ENCODE results near the gene ZNF484. TPM values are rescaled to one million over a fixed set of nuclear protein-coding genes. Genes with fewer than 3 reads are reported as not detected.
"Not testable (repeated sequence)": the region's sequence is repeated elsewhere in the genome, so short reads cannot be mapped to it uniquely, and the experiment has no call there.

The ZNF484 gene
- total RNA-seq, 6 experiments from 2014 or later, result 5.1 to 7.0 (median 5.6) TPM

DNA sequence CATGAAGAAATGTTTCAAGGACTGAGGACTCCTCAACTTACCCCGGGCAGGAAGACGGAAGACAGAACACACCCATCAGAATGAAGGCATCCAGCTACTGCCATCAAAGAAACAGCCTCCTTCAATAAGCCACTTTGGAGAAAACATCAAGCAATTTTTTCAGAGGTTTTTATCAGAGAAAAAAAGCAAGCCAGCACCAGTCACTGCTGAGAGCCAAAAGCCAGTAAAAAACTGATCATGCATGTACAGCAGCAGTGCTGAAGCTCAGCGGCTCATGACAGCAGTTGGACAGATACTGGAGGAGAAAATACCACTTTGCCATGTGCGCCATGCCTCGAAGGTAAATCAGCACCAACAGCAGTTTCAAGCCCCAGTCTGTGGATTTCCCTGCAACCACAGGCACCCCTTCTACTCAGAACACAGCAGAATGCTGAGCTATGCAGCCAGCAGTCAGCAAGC, 10.1 kb upstream of the ZNF484 start:
- DNase-seq, result no peak
- no peaks in the 10 kb centered on the region for H3K4me1 Mint-ChIP-seq (ENCODE audit: low read depth)
- H3K36me3 Mint-ChIP-seq (ENCODE audit: low read depth), result no peaks in the 10 kb centered on the region
- peaks cover 52% of the 10 kb centered on the region for H3K27me3 Mint-ChIP-seq (ENCODE audit: insufficient read depth)
- TF ChIP-seq, protein P1, sequence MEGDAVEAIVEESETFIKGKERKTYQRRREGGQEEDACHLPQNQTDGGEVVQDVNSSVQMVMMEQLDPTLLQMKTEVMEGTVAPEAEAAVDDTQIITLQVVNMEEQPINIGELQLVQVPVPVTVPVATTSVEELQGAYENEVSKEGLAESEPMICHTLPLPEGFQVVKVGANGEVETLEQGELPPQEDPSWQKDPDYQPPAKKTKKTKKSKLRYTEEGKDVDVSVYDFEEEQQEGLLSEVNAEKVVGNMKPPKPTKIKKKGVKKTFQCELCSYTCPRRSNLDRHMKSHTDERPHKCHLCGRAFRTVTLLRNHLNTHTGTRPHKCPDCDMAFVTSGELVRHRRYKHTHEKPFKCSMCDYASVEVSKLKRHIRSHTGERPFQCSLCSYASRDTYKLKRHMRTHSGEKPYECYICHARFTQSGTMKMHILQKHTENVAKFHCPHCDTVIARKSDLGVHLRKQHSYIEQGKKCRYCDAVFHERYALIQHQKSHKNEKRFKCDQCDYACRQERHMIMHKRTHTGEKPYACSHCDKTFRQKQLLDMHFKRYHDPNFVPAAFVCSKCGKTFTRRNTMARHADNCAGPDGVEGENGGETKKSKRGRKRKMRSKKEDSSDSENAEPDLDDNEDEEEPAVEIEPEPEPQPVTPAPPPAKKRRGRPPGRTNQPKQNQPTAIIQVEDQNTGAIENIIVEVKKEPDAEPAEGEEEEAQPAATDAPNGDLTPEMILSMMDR (IDR thresholded peaks at IDR 0.05), result no peak
- H3K27ac Mint-ChIP-seq, result no peak overlapping the region
- H3K9me3 Mint-ChIP-seq, result no peaks in the 10 kb centered on the region
- H3K4me3 Mint-ChIP-seq, result no peak overlapping the region

DNA sequence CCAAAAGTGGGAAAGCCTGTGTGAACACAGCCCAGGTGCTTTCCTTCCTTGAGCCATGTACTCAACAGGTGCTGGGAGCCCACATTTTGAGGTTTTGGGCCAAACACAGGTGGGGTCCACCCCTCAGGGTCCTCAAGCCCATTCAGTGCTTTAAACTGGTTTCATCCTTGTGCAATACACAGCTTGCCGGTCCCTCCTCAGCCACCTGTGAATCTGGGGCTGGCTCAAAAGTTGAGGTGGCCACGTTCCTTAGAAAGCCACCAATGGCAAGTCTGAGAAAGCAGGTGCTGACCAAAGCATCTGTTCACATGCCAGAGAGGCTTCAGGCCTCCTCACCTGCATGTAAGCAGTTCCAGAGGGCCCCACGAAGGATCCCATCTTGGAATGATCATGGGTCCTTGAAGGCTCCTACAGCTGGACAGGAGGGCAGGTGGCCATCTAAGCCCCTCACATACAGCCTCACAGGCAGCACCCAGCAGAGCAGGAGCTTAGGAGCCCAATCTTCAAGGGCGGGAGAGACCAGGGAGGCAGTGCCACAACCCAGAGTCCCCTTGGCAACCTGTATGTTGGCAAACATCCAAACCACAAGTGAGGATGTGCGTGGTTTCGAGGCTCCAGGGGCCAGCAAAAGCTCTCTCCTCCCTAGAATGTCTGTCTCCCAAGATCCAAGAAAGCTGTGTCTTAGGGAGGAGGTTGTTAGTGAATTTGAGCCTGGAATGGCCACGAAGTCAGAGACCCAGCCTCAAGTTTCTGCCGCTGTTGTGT, 9.2 kb upstream of the ZNF484 start:
- not testable (repeated sequence) for DNase-seq; H3K36me3 Mint-ChIP-seq (ENCODE audit: low read depth); H3K4me3 Mint-ChIP-seq; H3K9me3 Mint-ChIP-seq; H3K27ac Mint-ChIP-seq; H3K4me1 Mint-ChIP-seq (ENCODE audit: low read depth)
- H3K27me3 Mint-ChIP-seq (ENCODE audit: insufficient read depth), result peaks cover 52% of the 10 kb centered on the region

DNA sequence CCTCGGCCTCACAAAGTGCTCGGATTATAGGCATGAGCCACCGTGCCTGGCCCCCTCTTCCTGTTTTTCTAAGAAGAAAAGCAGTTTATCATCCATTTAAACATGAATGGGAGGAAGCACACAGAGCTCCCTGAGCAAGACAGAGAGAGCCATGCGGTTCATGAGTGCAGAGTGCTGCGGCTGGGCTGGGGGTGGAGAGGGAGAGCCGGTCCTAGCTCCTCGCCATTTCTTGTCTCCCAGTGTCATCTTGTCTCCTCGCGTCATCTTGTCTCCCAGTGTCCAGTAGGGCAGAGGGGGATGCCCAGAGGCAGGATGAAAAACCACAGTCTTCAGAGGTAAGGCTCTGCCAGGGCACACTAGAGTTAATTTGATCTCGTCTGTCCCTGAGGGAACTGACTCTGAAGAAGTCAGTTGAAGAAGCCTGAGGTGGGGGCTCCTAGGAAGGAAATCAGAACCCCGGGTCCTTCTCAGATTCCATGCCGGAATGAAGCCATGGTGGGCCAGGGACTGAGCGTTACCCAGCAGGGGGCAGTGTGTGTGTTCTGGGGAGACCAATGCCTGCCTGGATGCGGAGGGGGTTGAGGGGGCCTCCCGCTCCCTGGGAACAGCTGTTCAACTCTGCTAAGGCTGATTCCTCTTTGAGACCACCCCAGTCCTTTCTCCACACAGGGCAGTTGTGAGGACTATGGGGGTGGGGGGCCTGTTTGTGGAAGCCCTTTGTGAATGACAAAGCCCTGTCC, 6.0 kb upstream of the ZNF484 start:
- H3K27ac Mint-ChIP-seq; H3K36me3 Mint-ChIP-seq (ENCODE audit: low read depth); DNase-seq; H3K4me1 Mint-ChIP-seq (ENCODE audit: low read depth); H3K9me3 Mint-ChIP-seq; H3K4me3 Mint-ChIP-seq: not testable (repeated sequence)
- H3K27me3 Mint-ChIP-seq (ENCODE audit: insufficient read depth), result peaks cover 32% of the 10 kb centered on the region
- TF ChIP-seq, protein P1 (IDR thresholded peaks at IDR 0.05), result peak; percentile 43

DNA sequence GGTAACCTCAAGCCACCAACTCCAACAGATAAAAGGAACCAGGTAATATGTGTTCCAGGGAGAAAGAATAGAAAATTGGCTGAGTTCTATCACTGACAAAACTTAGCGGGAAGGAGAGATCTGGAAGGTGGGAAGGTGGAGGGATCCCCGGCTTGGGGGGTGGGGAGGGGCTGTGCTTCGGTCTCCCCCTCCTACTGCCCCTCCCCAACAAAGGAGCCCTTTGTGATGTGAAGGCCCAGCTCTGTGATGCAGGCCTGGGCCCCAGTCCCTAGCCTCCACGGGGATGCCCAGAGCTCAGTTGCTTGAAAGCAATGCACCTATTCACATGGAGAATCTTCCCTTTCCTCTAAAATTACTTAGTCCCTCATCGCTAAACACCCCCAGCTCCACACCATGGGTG, 4.4 kb upstream of the ZNF484 start:
- H3K4me1 Mint-ChIP-seq (ENCODE audit: low read depth), result peaks cover 8% of the 10 kb centered on the region
- no peaks in the 10 kb centered on the region for H3K9me3 Mint-ChIP-seq
- no peak for DNase-seq
- TF ChIP-seq, protein P1 (IDR thresholded peaks at IDR 0.05), result no peak
- H3K36me3 Mint-ChIP-seq (ENCODE audit: low read depth), result no peaks in the 10 kb centered on the region
- H3K27ac Mint-ChIP-seq, result no peak overlapping the region
- H3K27me3 Mint-ChIP-seq (ENCODE audit: insufficient read depth), result peaks cover 25% of the 10 kb centered on the region
- H3K4me3 Mint-ChIP-seq, result no peak overlapping the region

DNA sequence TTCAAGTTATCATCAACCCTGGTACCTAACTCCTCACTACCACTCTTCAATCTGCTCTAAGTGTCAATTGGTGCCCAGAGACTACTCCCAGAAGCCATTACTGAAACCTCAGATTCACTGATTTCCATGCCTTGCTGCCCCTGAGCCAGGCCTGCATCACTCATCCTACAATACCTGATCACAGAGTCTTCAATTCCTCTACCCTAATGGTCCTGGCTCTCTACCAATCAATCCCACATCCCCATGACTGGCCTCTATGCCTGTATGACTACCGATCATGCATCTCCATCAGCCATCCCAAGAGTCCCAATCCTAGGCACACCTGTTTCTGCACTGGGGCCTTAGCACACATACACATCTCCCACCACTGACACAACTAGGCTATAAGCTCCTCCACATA, 2.5 kb downstream of the ZNF484 start:
- no peak overlapping the region for H3K4me3 Mint-ChIP-seq
- no peak overlapping the region for H3K27ac Mint-ChIP-seq
- peaks cover 16% of the 10 kb centered on the region for H3K36me3 Mint-ChIP-seq (ENCODE audit: low read depth)
- no peaks in the 10 kb centered on the region for H3K9me3 Mint-ChIP-seq
- H3K27me3 Mint-ChIP-seq (ENCODE audit: insufficient read depth), result no peaks in the 10 kb centered on the region
- TF ChIP-seq, protein P1 (IDR thresholded peaks at IDR 0.05), result no peak
- DNase-seq, result no peak
- peaks cover 29% of the 10 kb centered on the region for H3K4me1 Mint-ChIP-seq (ENCODE audit: low read depth)

DNA sequence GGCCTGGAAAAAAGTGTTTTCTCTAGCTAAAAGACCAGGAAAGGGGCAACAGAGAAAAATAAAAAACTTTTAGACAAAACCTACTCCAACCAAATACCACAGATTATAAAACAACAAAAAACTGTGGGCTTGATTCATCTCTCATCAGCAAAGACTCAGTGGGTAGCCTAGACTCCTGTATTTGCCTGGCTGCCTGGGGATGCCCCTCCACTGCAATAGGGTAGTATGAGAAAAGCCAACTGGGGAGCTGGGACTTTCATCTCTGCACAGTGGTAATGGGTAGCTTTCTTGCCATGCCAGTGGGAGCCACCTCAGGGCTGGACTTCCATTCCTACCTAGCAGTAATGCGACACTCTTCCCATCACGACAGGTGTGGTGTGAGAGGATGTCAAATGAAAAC, 7.5 kb downstream of the ZNF484 start:
- Mint-ChIP-seq H3K4me3 (no peak overlapping the region), H3K9me3 (0 out of 2 replicates have a peak, but pooled peaks cover 3% of the 10 kb centered on the region), H3K27ac (no peak overlapping the region), H3K4me1 (ENCODE audit: low read depth) (peaks cover 4% of the 10 kb centered on the region), H3K36me3 (ENCODE audit: low read depth) (peaks cover 44% of the 10 kb centered on the region), H3K27me3 (ENCODE audit: insufficient read depth) (no peaks in the 10 kb centered on the region)
- TF ChIP-seq, protein P1 (IDR thresholded peaks at IDR 0.05), result no peak
- DNase-seq, result no peak

DNA sequence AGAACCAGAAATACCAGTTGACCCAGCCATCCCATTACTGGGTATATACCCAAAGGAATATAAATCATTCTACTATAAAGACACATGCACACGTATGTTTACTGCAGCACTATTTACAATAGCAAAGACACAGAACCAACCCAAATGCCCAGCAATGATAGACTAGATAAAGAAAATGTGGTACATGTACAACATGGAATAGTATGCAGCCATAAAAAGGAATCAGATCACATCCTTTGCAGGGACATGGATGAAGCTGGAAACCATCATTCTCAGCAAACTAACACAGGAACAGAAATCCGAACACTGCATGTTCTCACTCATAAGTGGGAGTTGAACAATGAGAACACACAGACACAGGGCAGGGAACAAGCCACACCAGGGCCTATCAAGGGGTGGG, 11.2 kb downstream of the ZNF484 start:
- not testable (repeated sequence) for H3K27me3 Mint-ChIP-seq (ENCODE audit: insufficient read depth); H3K4me1 Mint-ChIP-seq (ENCODE audit: low read depth); H3K4me3 Mint-ChIP-seq; DNase-seq; H3K27ac Mint-ChIP-seq; H3K9me3 Mint-ChIP-seq
- peaks cover 70% of the 10 kb centered on the region for H3K36me3 Mint-ChIP-seq (ENCODE audit: low read depth)
